ENCODE measurements around the gene POLR1D. TPM values are rescaled to one million over a fixed set of nuclear protein-coding genes. Genes with fewer than 3 reads are reported as not detected.

The POLR1D gene
- total RNA-seq, 2 experiments from 2014 or later = 132 to 142 TPM

- CTCF ChIA-PET = no interaction called here
- peaks cover 54% of the 10 kb centered on the region for H3K36me3 Mint-ChIP-seq (ENCODE audit: low read depth)
- H3K27me3 Mint-ChIP-seq (ENCODE audit: low read depth) = no peaks in the 10 kb centered on the region
- DNase-seq = no peak
- H3K9me3 Mint-ChIP-seq = peaks cover 11% of the 10 kb centered on the region
- intact Hi-C loops (cut with micrococcal nuclease) = no loop called here
- no peak overlapping the region for H3K4me3 Mint-ChIP-seq
- H3K27ac Mint-ChIP-seq = no peak overlapping the region
- H3K4me1 Mint-ChIP-seq (ENCODE audit: low read depth) = no peaks in the 10 kb centered on the region
Observed at GRCh38 chr13:27650312-27650711, 28.6 kb downstream of the POLR1D start.

- H3K4me1 Mint-ChIP-seq (ENCODE audit: low read depth) = no peaks in the 10 kb centered on the region
- H3K27me3 Mint-ChIP-seq (ENCODE audit: low read depth) = no peaks in the 10 kb centered on the region
- no peak overlapping the region for H3K27ac Mint-ChIP-seq
- no peak for DNase-seq
- H3K36me3 Mint-ChIP-seq (ENCODE audit: low read depth) = peaks cover 38% of the 10 kb centered on the region
- H3K4me3 Mint-ChIP-seq = no peak overlapping the region
- CTCF ChIA-PET = no interaction called here
- peaks cover 10% of the 10 kb centered on the region for H3K9me3 Mint-ChIP-seq
- intact Hi-C loops (cut with micrococcal nuclease) = no loop called here
Observed at GRCh38 chr13:27654059-27654458, 32.4 kb downstream of the POLR1D start.

GRCh38 chr13:27654816-27655215, 33.1 kb downstream of the POLR1D start:
- CTCF ChIA-PET = no interaction called here
- H3K4me1 Mint-ChIP-seq (ENCODE audit: low read depth) = no peaks in the 10 kb centered on the region
- no peak overlapping the region for H3K4me3 Mint-ChIP-seq
- no peaks in the 10 kb centered on the region for H3K27me3 Mint-ChIP-seq (ENCODE audit: low read depth)
- H3K27ac Mint-ChIP-seq = no peak overlapping the region
- intact Hi-C loops (cut with micrococcal nuclease) = no loop called here
- peaks cover 7% of the 10 kb centered on the region for H3K9me3 Mint-ChIP-seq
- no peak for DNase-seq
- H3K36me3 Mint-ChIP-seq (ENCODE audit: low read depth) = peaks cover 32% of the 10 kb centered on the region

- intact Hi-C loops (cut with micrococcal nuclease) = no loop called here
- DNase-seq = no peak
- Mint-ChIP-seq H3K36me3 (ENCODE audit: low read depth) (peaks cover 14% of the 10 kb centered on the region), H3K4me1 (ENCODE audit: low read depth) (peaks cover 5% of the 10 kb centered on the region), H3K4me3 (no peak overlapping the region), H3K9me3 (no peaks in the 10 kb centered on the region), H3K27ac (no peak overlapping the region), H3K27me3 (ENCODE audit: low read depth) (no peaks in the 10 kb centered on the region)
- CTCF ChIA-PET = no interaction called here
Observed at GRCh38 chr13:27657724-27658123, 36.0 kb downstream of the POLR1D start.

GRCh38 chr13:27658546-27658945, 36.9 kb downstream of the POLR1D start:
- Mint-ChIP-seq H3K9me3 (no peaks in the 10 kb centered on the region), H3K36me3 (ENCODE audit: low read depth) (peaks cover 9% of the 10 kb centered on the region), H3K4me3 (no peak overlapping the region), H3K27me3 (ENCODE audit: low read depth) (no peaks in the 10 kb centered on the region), H3K27ac (no peak overlapping the region), H3K4me1 (ENCODE audit: low read depth) (peaks cover 7% of the 10 kb centered on the region)
- no peak for DNase-seq
- intact Hi-C loops (cut with micrococcal nuclease) = no loop called here
- CTCF ChIA-PET = no interaction called here

- Mint-ChIP-seq H3K27ac (no peak overlapping the region), H3K4me3 (no peak overlapping the region), H3K27me3 (ENCODE audit: low read depth) (no peaks in the 10 kb centered on the region), H3K9me3 (no peaks in the 10 kb centered on the region), H3K36me3 (ENCODE audit: low read depth) (peaks cover 9% of the 10 kb centered on the region), H3K4me1 (ENCODE audit: low read depth) (peaks cover 7% of the 10 kb centered on the region)
- intact Hi-C loops (cut with micrococcal nuclease) = no loop called here
- no peak for DNase-seq
- CTCF ChIA-PET = no interaction called here
Observed at GRCh38 chr13:27659145-27659865, 37.6 kb downstream of the POLR1D start.

GRCh38 chr13:27660511-27660910, 38.8 kb downstream of the POLR1D start:
- intact Hi-C loops (cut with micrococcal nuclease) = no loop called here
- Mint-ChIP-seq H3K36me3 (ENCODE audit: low read depth) (peaks cover 12% of the 10 kb centered on the region), H3K4me3 (no peak overlapping the region), H3K27me3 (ENCODE audit: low read depth) (no peaks in the 10 kb centered on the region), H3K4me1 (ENCODE audit: low read depth) (peaks cover 7% of the 10 kb centered on the region), H3K9me3 (no peaks in the 10 kb centered on the region), H3K27ac (no peak overlapping the region)
- CTCF ChIA-PET = interaction anchor here (0.7 kb wide), 1 partner anchor 118 kb away, joined by 3 read pairs; no protein-coding TSS in a partner anchor
- DNase-seq = no peak

- DNase-seq = no peak
- Mint-ChIP-seq H3K4me3 (no peak overlapping the region), H3K27ac (no peak overlapping the region), H3K4me1 (ENCODE audit: low read depth) (peaks cover 7% of the 10 kb centered on the region), H3K27me3 (ENCODE audit: low read depth) (no peaks in the 10 kb centered on the region), H3K9me3 (no peaks in the 10 kb centered on the region), H3K36me3 (ENCODE audit: low read depth) (peaks cover 14% of the 10 kb centered on the region)
- CTCF ChIA-PET = interaction anchor here (1.4 kb wide), 1 partner anchor 28 kb away, joined by 4 read pairs; no protein-coding TSS in a partner anchor
- intact Hi-C loops (cut with micrococcal nuclease) = no loop called here
Observed at GRCh38 chr13:27661017-27661416, 39.3 kb downstream of the POLR1D start.

- CTCF ChIA-PET = interaction anchor here (1.4 kb wide), 2 partner anchors 11 to 30 kb away, joined by 3 to 4 read pairs; no protein-coding TSS in a partner anchor
- Mint-ChIP-seq H3K4me1 (ENCODE audit: low read depth) (peaks cover 7% of the 10 kb centered on the region), H3K27me3 (ENCODE audit: low read depth) (no peaks in the 10 kb centered on the region), H3K36me3 (ENCODE audit: low read depth) (peaks cover 13% of the 10 kb centered on the region), H3K27ac (no peak overlapping the region), H3K9me3 (no peaks in the 10 kb centered on the region), H3K4me3 (no peak overlapping the region)
- no peak for DNase-seq
- intact Hi-C loops (cut with micrococcal nuclease) = no loop called here
Observed at GRCh38 chr13:27662738-27663470, 41.2 kb downstream of the POLR1D start.

- no peaks in the 10 kb centered on the region for H3K9me3 Mint-ChIP-seq
- H3K4me3 Mint-ChIP-seq = no peak overlapping the region
- CTCF ChIA-PET = interaction anchor here (1.4 kb wide), 1 partner anchor 10 kb away, joined by 3 read pairs; no protein-coding TSS in a partner anchor
- peaks cover 7% of the 10 kb centered on the region for H3K4me1 Mint-ChIP-seq (ENCODE audit: low read depth)
- no peak for DNase-seq
- peaks cover 13% of the 10 kb centered on the region for H3K36me3 Mint-ChIP-seq (ENCODE audit: low read depth)
- H3K27ac Mint-ChIP-seq = no peak overlapping the region
- intact Hi-C loops (cut with micrococcal nuclease) = no loop called here
- no peaks in the 10 kb centered on the region for H3K27me3 Mint-ChIP-seq (ENCODE audit: low read depth)
Observed at GRCh38 chr13:27663947-27664346, 42.3 kb downstream of the POLR1D start.

GRCh38 chr13:27665333-27665732, 43.6 kb downstream of the POLR1D start:
- H3K4me3 Mint-ChIP-seq = no peak overlapping the region
- H3K4me1 Mint-ChIP-seq (ENCODE audit: low read depth) = peaks cover 7% of the 10 kb centered on the region
- no peaks in the 10 kb centered on the region for H3K27me3 Mint-ChIP-seq (ENCODE audit: low read depth)
- peaks cover 13% of the 10 kb centered on the region for H3K36me3 Mint-ChIP-seq (ENCODE audit: low read depth)
- CTCF ChIA-PET = no interaction called here
- H3K9me3 Mint-ChIP-seq = no peaks in the 10 kb centered on the region
- no peak for DNase-seq
- intact Hi-C loops (cut with micrococcal nuclease) = no loop called here
- H3K27ac Mint-ChIP-seq = no peak overlapping the region

- Mint-ChIP-seq H3K27me3 (ENCODE audit: low read depth) (no peaks in the 10 kb centered on the region), H3K4me3 (no peak overlapping the region), H3K36me3 (ENCODE audit: low read depth) (peaks cover 11% of the 10 kb centered on the region), H3K4me1 (ENCODE audit: low read depth) (peaks cover 5% of the 10 kb centered on the region), H3K9me3 (no peaks in the 10 kb centered on the region), H3K27ac (no peak overlapping the region)
- CTCF ChIA-PET = no interaction called here
- no peak for DNase-seq
- intact Hi-C loops (cut with micrococcal nuclease) = no loop called here
Observed at GRCh38 chr13:27665761-27666160, 44.1 kb downstream of the POLR1D start.

- no peak overlapping the region for H3K27ac Mint-ChIP-seq
- no peaks in the 10 kb centered on the region for H3K9me3 Mint-ChIP-seq
- peaks cover 2% of the 10 kb centered on the region for H3K4me1 Mint-ChIP-seq (ENCODE audit: low read depth)
Observed at GRCh38 chr13:27666951-27667350, 45.3 kb downstream of the POLR1D start.

More at GRCh38 chr13:27666951-27667350, 45.3 kb downstream of the POLR1D start:
- CTCF ChIA-PET = no interaction called here
- intact Hi-C loops (cut with micrococcal nuclease) = no loop called here
- no peak for DNase-seq
- no peaks in the 10 kb centered on the region for H3K27me3 Mint-ChIP-seq (ENCODE audit: low read depth)
- H3K36me3 Mint-ChIP-seq (ENCODE audit: low read depth) = peaks cover 11% of the 10 kb centered on the region
- no peak overlapping the region for H3K4me3 Mint-ChIP-seq

Data from activated naive CD4-positive, alpha-beta T cell treated with anti-CD3 and anti-CD28 coated beads for 36 hours (primary cell).